ENCODE results near the gene PLSCR2.
A peak's percentile ranks its signal among the peaks of the same experiment; 100 is the strongest.
"Not testable (repeated sequence)": the region's sequence is repeated elsewhere in the genome, so short reads cannot be mapped to it uniquely, and the experiment has no call there.

PLSCR2 gene

GRCh38 chr3:146502887-146503460 lies 33.6 kb upstream of the PLSCR2 start:
- Histone ChIP-seq H3K27ac (ENCODE audit: insufficient read depth, low read length, poor library complexity, severe bottlenecking) (no peak overlapping the region), H3K9me3 (ENCODE audit: control insufficient read depth, low read length) (no peaks in the 10 kb centered on the region)

GRCh38 chr3:146501752-146502151 lies 32.4 kb upstream of the PLSCR2 start:
- Histone ChIP-seq H3K27ac (ENCODE audit: insufficient read depth, low read length, poor library complexity, severe bottlenecking) (no peak overlapping the region), H3K36me3 (ENCODE audit: control insufficient read depth, insufficient read depth, low read length) (no peaks in the 10 kb centered on the region), H3K9me3 (ENCODE audit: control insufficient read depth, low read length) (no peaks in the 10 kb centered on the region), H3K4me3 (ENCODE audit: insufficient read depth, low read depth, low read length, poor library complexity, severe bottlenecking) (no peak overlapping the region), H3K4me1 (ENCODE audit: control insufficient read depth, insufficient read depth, low read length, poor library complexity, severe bottlenecking) (no peaks in the 10 kb centered on the region), H3K27me3 (replicated peaks; ENCODE audit: control insufficient read depth, insufficient read depth, low read length, poor library complexity, severe bottlenecking) (no peaks in the 10 kb centered on the region)
- DNase-seq, result no peak

More at GRCh38 chr3:146502887-146503460, 33.6 kb upstream of the PLSCR2 start:
- Histone ChIP-seq H3K4me3 (ENCODE audit: insufficient read depth, low read depth, low read length, poor library complexity, severe bottlenecking) (no peak overlapping the region), H3K27me3 (replicated peaks; ENCODE audit: control insufficient read depth, insufficient read depth, low read length, poor library complexity, severe bottlenecking) (no peaks in the 10 kb centered on the region), H3K36me3 (ENCODE audit: control insufficient read depth, insufficient read depth, low read length) (no peaks in the 10 kb centered on the region), H3K4me1 (ENCODE audit: control insufficient read depth, insufficient read depth, low read length, poor library complexity, severe bottlenecking) (no peaks in the 10 kb centered on the region)
- no peak for DNase-seq

GRCh38 chr3:146499701-146500100 lies 30.3 kb upstream of the PLSCR2 start:
- Histone ChIP-seq H3K4me1 (ENCODE audit: control insufficient read depth, insufficient read depth, low read length, poor library complexity, severe bottlenecking) (no peaks in the 10 kb centered on the region), H3K9me3 (ENCODE audit: control insufficient read depth, low read length) (no peaks in the 10 kb centered on the region), H3K27me3 (replicated peaks; ENCODE audit: control insufficient read depth, insufficient read depth, low read length, poor library complexity, severe bottlenecking) (no peaks in the 10 kb centered on the region), H3K36me3 (ENCODE audit: control insufficient read depth, insufficient read depth, low read length) (no peaks in the 10 kb centered on the region), H3K27ac (ENCODE audit: insufficient read depth, low read length, poor library complexity, severe bottlenecking) (no peak overlapping the region), H3K4me3 (ENCODE audit: insufficient read depth, low read depth, low read length, poor library complexity, severe bottlenecking) (no peak overlapping the region)
- no peak for DNase-seq

- Histone ChIP-seq H3K27me3 (replicated peaks; ENCODE audit: control insufficient read depth, insufficient read depth, low read length, poor library complexity, severe bottlenecking) (no peaks in the 10 kb centered on the region), H3K9me3 (ENCODE audit: control insufficient read depth, low read length) (no peaks in the 10 kb centered on the region), H3K4me3 (ENCODE audit: insufficient read depth, low read depth, low read length, poor library complexity, severe bottlenecking) (peak overlapping the region; percentile 11), H3K27ac (ENCODE audit: insufficient read depth, low read length, poor library complexity, severe bottlenecking) (no peak overlapping the region), H3K36me3 (ENCODE audit: control insufficient read depth, insufficient read depth, low read length) (no peaks in the 10 kb centered on the region), H3K4me1 (ENCODE audit: control insufficient read depth, insufficient read depth, low read length, poor library complexity, severe bottlenecking) (no peaks in the 10 kb centered on the region)
- DNase-seq, result no peak
These were observed 28.8 kb upstream of the PLSCR2 start for GRCh38 chr3:146498002-146498736.

- not testable (repeated sequence) for H3K4me1 ChIP-seq (ENCODE audit: control insufficient read depth, insufficient read depth, low read length, poor library complexity, severe bottlenecking); H3K27me3 ChIP-seq (replicated peaks; ENCODE audit: control insufficient read depth, insufficient read depth, low read length, poor library complexity, severe bottlenecking); H3K4me3 ChIP-seq (ENCODE audit: insufficient read depth, low read depth, low read length, poor library complexity, severe bottlenecking); H3K9me3 ChIP-seq (ENCODE audit: control insufficient read depth, low read length); DNase-seq; H3K36me3 ChIP-seq (ENCODE audit: control insufficient read depth, insufficient read depth, low read length); H3K27ac ChIP-seq (ENCODE audit: insufficient read depth, low read length, poor library complexity, severe bottlenecking)
These were observed 27.9 kb upstream of the PLSCR2 start for GRCh38 chr3:146497145-146497843.

GRCh38 chr3:146496726-146497125 lies 27.4 kb upstream of the PLSCR2 start:
- Histone ChIP-seq H3K9me3 (ENCODE audit: control insufficient read depth, low read length) (no peaks in the 10 kb centered on the region), H3K4me3 (ENCODE audit: insufficient read depth, low read depth, low read length, poor library complexity, severe bottlenecking) (no peak overlapping the region), H3K27ac (ENCODE audit: insufficient read depth, low read length, poor library complexity, severe bottlenecking) (no peak overlapping the region), H3K4me1 (ENCODE audit: control insufficient read depth, insufficient read depth, low read length, poor library complexity, severe bottlenecking) (no peaks in the 10 kb centered on the region), H3K36me3 (ENCODE audit: control insufficient read depth, insufficient read depth, low read length) (no peaks in the 10 kb centered on the region), H3K27me3 (replicated peaks; ENCODE audit: control insufficient read depth, insufficient read depth, low read length, poor library complexity, severe bottlenecking) (no peaks in the 10 kb centered on the region)
- no peak for DNase-seq

GRCh38 chr3:146496251-146496650 lies 26.9 kb upstream of the PLSCR2 start:
- Histone ChIP-seq H3K36me3 (ENCODE audit: control insufficient read depth, insufficient read depth, low read length) (no peaks in the 10 kb centered on the region), H3K4me3 (ENCODE audit: insufficient read depth, low read depth, low read length, poor library complexity, severe bottlenecking) (no peak overlapping the region), H3K4me1 (ENCODE audit: control insufficient read depth, insufficient read depth, low read length, poor library complexity, severe bottlenecking) (no peaks in the 10 kb centered on the region), H3K9me3 (ENCODE audit: control insufficient read depth, low read length) (no peaks in the 10 kb centered on the region), H3K27me3 (replicated peaks; ENCODE audit: control insufficient read depth, insufficient read depth, low read length, poor library complexity, severe bottlenecking) (no peaks in the 10 kb centered on the region), H3K27ac (ENCODE audit: insufficient read depth, low read length, poor library complexity, severe bottlenecking) (no peak overlapping the region)
- DNase-seq, result no peak

GRCh38 chr3:146493761-146494160 lies 24.4 kb upstream of the PLSCR2 start:
- H3K36me3 ChIP-seq (ENCODE audit: control insufficient read depth, insufficient read depth, low read length), result no peaks in the 10 kb centered on the region
- no peak for DNase-seq
- no peaks in the 10 kb centered on the region for H3K9me3 ChIP-seq (ENCODE audit: control insufficient read depth, low read length)
- no peaks in the 10 kb centered on the region for H3K27me3 ChIP-seq (replicated peaks; ENCODE audit: control insufficient read depth, insufficient read depth, low read length, poor library complexity, severe bottlenecking)
- H3K4me3 ChIP-seq (ENCODE audit: insufficient read depth, low read depth, low read length, poor library complexity, severe bottlenecking), result no peak overlapping the region
- H3K4me1 ChIP-seq (ENCODE audit: control insufficient read depth, insufficient read depth, low read length, poor library complexity, severe bottlenecking), result no peaks in the 10 kb centered on the region
- no peak overlapping the region for H3K27ac ChIP-seq (ENCODE audit: insufficient read depth, low read length, poor library complexity, severe bottlenecking)

- no peak overlapping the region for H3K27ac ChIP-seq (ENCODE audit: insufficient read depth, low read length, poor library complexity, severe bottlenecking)
- no peaks in the 10 kb centered on the region for H3K9me3 ChIP-seq (ENCODE audit: control insufficient read depth, low read length)
- H3K36me3 ChIP-seq (ENCODE audit: control insufficient read depth, insufficient read depth, low read length), result no peaks in the 10 kb centered on the region
- H3K4me3 ChIP-seq (ENCODE audit: insufficient read depth, low read depth, low read length, poor library complexity, severe bottlenecking), result no peak overlapping the region
- H3K27me3 ChIP-seq (replicated peaks; ENCODE audit: control insufficient read depth, insufficient read depth, low read length, poor library complexity, severe bottlenecking), result no peaks in the 10 kb centered on the region
- no peak for DNase-seq
- H3K4me1 ChIP-seq (ENCODE audit: control insufficient read depth, insufficient read depth, low read length, poor library complexity, severe bottlenecking), result no peaks in the 10 kb centered on the region
These were observed 23.9 kb upstream of the PLSCR2 start for GRCh38 chr3:146493221-146493620.

- Histone ChIP-seq H3K27me3 (replicated peaks; ENCODE audit: control insufficient read depth, insufficient read depth, low read length, poor library complexity, severe bottlenecking) (no peaks in the 10 kb centered on the region), H3K9me3 (ENCODE audit: control insufficient read depth, low read length) (no peaks in the 10 kb centered on the region), H3K4me1 (ENCODE audit: control insufficient read depth, insufficient read depth, low read length, poor library complexity, severe bottlenecking) (no peaks in the 10 kb centered on the region), H3K36me3 (ENCODE audit: control insufficient read depth, insufficient read depth, low read length) (no peaks in the 10 kb centered on the region), H3K4me3 (ENCODE audit: insufficient read depth, low read depth, low read length, poor library complexity, severe bottlenecking) (no peak overlapping the region), H3K27ac (ENCODE audit: insufficient read depth, low read length, poor library complexity, severe bottlenecking) (no peak overlapping the region)
- DNase-seq, result no peak
These were observed 21.9 kb upstream of the PLSCR2 start for GRCh38 chr3:146491303-146491702.
